Midbrain (tissue), 1 donor: Measurements from ENCODE around the gene MAP3K6.
"Not testable (repeated sequence)": the region's sequence is repeated elsewhere in the genome, so short reads cannot be mapped to it uniquely, and the experiment has no call there.

Experiments
- DNase-seq: peaks from one replicate; lab custom pipeline; 2025; lab: John Stamatoyannopoulos, UW

The MAP3K6 gene

GRCh38 chr1:27366411-27367159 is at the start of gene MAP3K6:
Gene MAP3K6 (minus strand): TSS chr1:27366961. CDS start chr1:27366597, 364 bp downstream.
- peak; percentile 57 for DNase-seq

GRCh38 chr1:27414091-27414490 is 47.3 kb upstream of the MAP3K6 start:
- DNase-seq, result no peak

GRCh38 chr1:27413004-27413403 is 46.2 kb upstream of the MAP3K6 start:
- no peak for DNase-seq

GRCh38 chr1:27412502-27412901 is 45.7 kb upstream of the MAP3K6 start:
- DNase-seq, result no peak

GRCh38 chr1:27410709-27411108 is 43.9 kb upstream of the MAP3K6 start:
- DNase-seq, result no peak

GRCh38 chr1:27409669-27410068 is 42.9 kb upstream of the MAP3K6 start:
- DNase-seq, result no peak

- DNase-seq, result no peak
Measured at GRCh38 chr1:27408151-27408550, 41.4 kb upstream of the MAP3K6 start.

- DNase-seq, result not testable (repeated sequence)
Measured at GRCh38 chr1:27406791-27407190, 40.0 kb upstream of the MAP3K6 start.

GRCh38 chr1:27406362-27406680 is 39.6 kb upstream of the MAP3K6 start:
- DNase-seq, result peak; percentile 43

- not testable (repeated sequence) for DNase-seq
Measured at GRCh38 chr1:27405598-27406361, 39.0 kb upstream of the MAP3K6 start.

GRCh38 chr1:27405074-27405473 is 38.3 kb upstream of the MAP3K6 start:
- DNase-seq, result peak; percentile 18

GRCh38 chr1:27403931-27404330 is 37.2 kb upstream of the MAP3K6 start:
- DNase-seq, result no peak

- DNase-seq, result peak; percentile 26
Measured at GRCh38 chr1:27403065-27403726, 36.4 kb upstream of the MAP3K6 start.

GRCh38 chr1:27402349-27402754 is 35.6 kb upstream of the MAP3K6 start:
- DNase-seq, result peak; percentile 45

GRCh38 chr1:27400963-27401341 is 34.2 kb upstream of the MAP3K6 start:
- DNase-seq, result no peak

- no peak for DNase-seq
Measured at GRCh38 chr1:27400082-27400962, 33.6 kb upstream of the MAP3K6 start.

GRCh38 chr1:27399251-27400025 is 32.7 kb upstream of the MAP3K6 start:
- DNase-seq, result no peak

- no peak for DNase-seq
Measured at GRCh38 chr1:27398405-27399149, 31.8 kb upstream of the MAP3K6 start.

- no peak for DNase-seq
Measured at GRCh38 chr1:27397749-27398148, 31.0 kb upstream of the MAP3K6 start.

- no peak for DNase-seq
Measured at GRCh38 chr1:27397110-27397509, 30.3 kb upstream of the MAP3K6 start.
